MCF 10A (cell line): Measurements from ENCODE around the gene URB2. TPM values are rescaled to one million over a fixed set of nuclear protein-coding genes. Genes with fewer than 3 reads are reported as not detected.

Experiments used
- BruUV-seq: library from RNA; stranded (reverse); fragments of 400-500 nt; replicated peaks from 2 replicates; lab custom pipeline; 2021; lab: Mats Ljungman, UMichigan
- CTCF ChIA-PET: fragments of 300-600 bp; sonication (Branson Sonifier 250); formaldehyde crosslinking; extraction: SDS; loops from one replicate; lab custom pipeline; 2021; ENCODE audit warnings: antibody characterized with exemption, inconsistent platforms; lab: Yijun Ruan, JAX
- POLR2A ChIA-PET: fragments of 300-600, 350-650 bp; sonication (Branson Sonifier 250); formaldehyde crosslinking; extraction: SDS; loops from one replicate; lab custom pipeline; 2020; ENCODE audit warnings: antibody characterized with exemption, inconsistent platforms; lab: Yijun Ruan, JAX
- DNase-seq: peaks from one replicate; pipeline ENCODE4 v3.0.0-alpha.2; 2018; ENCODE audit not compliant: unreplicated experiment
- H3K27ac Mint-ChIP-seq: one replicate; pipeline ENCODE4 v1.8.0; 2022; ENCODE audit warnings: mild to moderate bottlenecking, low read depth, mixed read lengths; ENCODE audit not compliant: unreplicated experiment
- H3K27me3 Mint-ChIP-seq: one replicate; pipeline ENCODE4 v1.8.0; 2022; ENCODE audit warnings: mixed read lengths; ENCODE audit not compliant: insufficient read depth, unreplicated experiment
- H3K36me3 Mint-ChIP-seq: one replicate; pipeline ENCODE4 v1.8.0; 2022; ENCODE audit warnings: mild to moderate bottlenecking, moderate library complexity, mixed read lengths; ENCODE audit not compliant: insufficient read depth, unreplicated experiment
- H3K4me1 Mint-ChIP-seq: one replicate; pipeline ENCODE4 v1.8.0; 2022; ENCODE audit warnings: mixed read lengths; ENCODE audit not compliant: insufficient read depth, unreplicated experiment
- H3K4me3 Mint-ChIP-seq: one replicate; pipeline ENCODE4 v1.8.0; 2022; ENCODE audit warnings: mild to moderate bottlenecking, moderate library complexity, mixed read lengths; ENCODE audit not compliant: unreplicated experiment
- H3K9me3 Mint-ChIP-seq: one replicate; pipeline ENCODE4 v1.8.0; 2022; ENCODE audit warnings: mixed read lengths; ENCODE audit not compliant: unreplicated experiment
- intact Hi-C: fragments of 100-400 bp; cut with micrococcal nuclease; formaldehyde crosslinking; loops from 2 replicates; pipeline ENCODE4 v1.14.1; 2022
- total RNA-seq: library from RNA; stranded (reverse); gene quantifications from 2 replicates; pipeline ENCODE4 v1.2.3, GENCODE V29; 2022
- TF ChIP-seq, protein P1 (sequence below): fragments of 200-600 bp; IDR thresholded peaks from one replicate; pipeline ENCODE4 v1.8.0; 2022; ENCODE audit warnings: antibody characterized with exemption, mild to moderate bottlenecking; ENCODE audit not compliant: unreplicated experiment

Gene URB2
- total RNA-seq, 1 experiment from 2014 or later: 35.5 TPM

DNA sequence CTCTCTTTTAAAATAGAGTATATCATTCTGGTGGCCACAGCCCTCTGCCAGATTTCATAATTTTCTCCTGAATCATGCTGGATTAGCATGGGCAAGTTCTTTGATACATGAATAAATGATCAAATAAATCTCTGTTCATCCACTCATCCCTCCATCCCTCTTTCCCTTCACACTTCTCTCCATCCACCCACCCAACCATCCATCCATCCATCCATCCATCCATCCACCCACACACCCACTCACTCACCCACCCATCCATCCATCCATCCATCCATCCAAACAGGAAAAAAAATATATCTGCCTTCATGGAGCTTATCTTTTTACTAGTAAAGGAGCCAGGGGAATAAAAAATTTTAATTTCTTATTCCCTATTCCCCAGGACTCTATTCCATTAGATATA, 49.3 kb downstream of the URB2 start:
- Mint-ChIP-seq H3K36me3 (no peaks in the 10 kb centered on the region), H3K27ac (no peak overlapping the region), H3K27me3 (no peaks in the 10 kb centered on the region), H3K4me3 (no peak overlapping the region), H3K9me3 (peaks cover 7% of the 10 kb centered on the region), H3K4me1 (no peaks in the 10 kb centered on the region)
- CTCF ChIA-PET: interaction anchor here (0.5 to 5.0 kb wide), 9 partner anchors 9 to 635 kb away, joined by 3 to 33 read pairs (median 3); no protein-coding TSS in a partner anchor
- BruUV-seq: no TSS peak
- POLR2A ChIA-PET: interaction anchor here (0.6 to 4.3 kb wide), 4 partner anchors 8 to 355 kb away, joined by 3 to 21 read pairs (median 5); no protein-coding TSS in a partner anchor
- TF ChIP-seq, protein P1, sequence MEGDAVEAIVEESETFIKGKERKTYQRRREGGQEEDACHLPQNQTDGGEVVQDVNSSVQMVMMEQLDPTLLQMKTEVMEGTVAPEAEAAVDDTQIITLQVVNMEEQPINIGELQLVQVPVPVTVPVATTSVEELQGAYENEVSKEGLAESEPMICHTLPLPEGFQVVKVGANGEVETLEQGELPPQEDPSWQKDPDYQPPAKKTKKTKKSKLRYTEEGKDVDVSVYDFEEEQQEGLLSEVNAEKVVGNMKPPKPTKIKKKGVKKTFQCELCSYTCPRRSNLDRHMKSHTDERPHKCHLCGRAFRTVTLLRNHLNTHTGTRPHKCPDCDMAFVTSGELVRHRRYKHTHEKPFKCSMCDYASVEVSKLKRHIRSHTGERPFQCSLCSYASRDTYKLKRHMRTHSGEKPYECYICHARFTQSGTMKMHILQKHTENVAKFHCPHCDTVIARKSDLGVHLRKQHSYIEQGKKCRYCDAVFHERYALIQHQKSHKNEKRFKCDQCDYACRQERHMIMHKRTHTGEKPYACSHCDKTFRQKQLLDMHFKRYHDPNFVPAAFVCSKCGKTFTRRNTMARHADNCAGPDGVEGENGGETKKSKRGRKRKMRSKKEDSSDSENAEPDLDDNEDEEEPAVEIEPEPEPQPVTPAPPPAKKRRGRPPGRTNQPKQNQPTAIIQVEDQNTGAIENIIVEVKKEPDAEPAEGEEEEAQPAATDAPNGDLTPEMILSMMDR: no peak
- DNase-seq: no peak
- intact Hi-C loops: no loop called here

DNA sequence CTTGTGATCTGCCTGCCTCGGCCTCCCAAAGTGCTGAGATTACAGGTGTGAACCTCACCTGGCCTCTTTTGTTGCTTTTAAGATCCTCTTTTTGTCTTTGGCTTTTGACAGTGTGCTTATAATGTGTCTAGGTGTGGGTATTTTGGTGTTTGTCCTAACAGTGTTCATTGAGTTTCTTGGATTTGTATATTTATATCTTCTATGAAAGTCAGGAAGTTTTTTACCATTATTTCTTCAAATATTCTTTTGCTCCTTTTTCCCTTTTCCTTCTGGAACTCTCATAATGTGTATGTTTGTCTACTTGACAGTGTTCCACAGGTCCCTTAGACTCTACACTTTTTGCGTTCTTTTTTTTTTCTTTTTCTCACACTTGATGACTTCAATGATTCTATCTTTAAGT, 59.1 kb downstream of the URB2 start:
- no peak for DNase-seq
- intact Hi-C loops: no loop called here
- BruUV-seq: no TSS peak
- no peak overlapping the region for H3K27ac Mint-ChIP-seq
- H3K4me3 Mint-ChIP-seq: no peak overlapping the region
- H3K36me3 Mint-ChIP-seq: no peaks in the 10 kb centered on the region
- H3K4me1 Mint-ChIP-seq: no peaks in the 10 kb centered on the region
- TF ChIP-seq, protein P1: no peak
- peaks cover 11% of the 10 kb centered on the region for H3K27me3 Mint-ChIP-seq
- H3K9me3 Mint-ChIP-seq: peaks cover 41% of the 10 kb centered on the region
- POLR2A ChIA-PET: no interaction called here
- CTCF ChIA-PET: interaction anchor here (1.0 kb wide), 1 partner anchor 478 kb away, joined by 3 read pairs; no protein-coding TSS in a partner anchor

DNA sequence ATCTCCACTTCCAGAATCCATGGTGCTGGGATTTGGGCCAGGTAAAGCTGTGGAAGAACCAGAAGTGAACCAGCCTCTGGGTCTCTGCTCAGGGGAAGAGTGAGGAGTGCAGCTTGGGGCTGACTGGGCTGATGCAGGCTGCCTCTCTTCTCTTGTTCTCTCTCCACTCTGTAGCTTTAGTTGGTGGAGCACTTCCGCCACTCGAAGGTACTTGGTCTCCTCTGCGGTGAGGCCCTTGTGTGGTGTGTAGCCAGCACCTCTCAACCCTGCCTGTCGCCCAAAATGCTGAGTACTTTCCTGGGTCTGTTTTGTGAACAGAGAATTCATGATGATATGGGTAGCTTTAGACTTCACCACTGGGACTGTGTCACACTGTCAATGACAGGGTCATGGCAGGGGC, 63.2 kb downstream of the URB2 start:
- Mint-ChIP-seq H3K4me1 (no peaks in the 10 kb centered on the region), H3K27me3 (no peaks in the 10 kb centered on the region), H3K9me3 (peaks cover 18% of the 10 kb centered on the region), H3K36me3 (no peaks in the 10 kb centered on the region), H3K4me3 (no peak overlapping the region), H3K27ac (no peak overlapping the region)
- ChIA-PET CTCF (interaction anchor here (0.5 to 1.8 kb wide), 4 partner anchors 26 to 623 kb away, joined by 3 to 5 read pairs (median 3); no protein-coding TSS in a partner anchor), POLR2A (interaction anchor here (0.6 kb wide), 3 partner anchors 16 to 157 kb away, joined by 3 to 5 read pairs (median 3); no protein-coding TSS in a partner anchor)
- intact Hi-C loops: no loop called here
- no TSS peak for BruUV-seq
- no peak for DNase-seq
- TF ChIP-seq, protein P1: no peak

DNA sequence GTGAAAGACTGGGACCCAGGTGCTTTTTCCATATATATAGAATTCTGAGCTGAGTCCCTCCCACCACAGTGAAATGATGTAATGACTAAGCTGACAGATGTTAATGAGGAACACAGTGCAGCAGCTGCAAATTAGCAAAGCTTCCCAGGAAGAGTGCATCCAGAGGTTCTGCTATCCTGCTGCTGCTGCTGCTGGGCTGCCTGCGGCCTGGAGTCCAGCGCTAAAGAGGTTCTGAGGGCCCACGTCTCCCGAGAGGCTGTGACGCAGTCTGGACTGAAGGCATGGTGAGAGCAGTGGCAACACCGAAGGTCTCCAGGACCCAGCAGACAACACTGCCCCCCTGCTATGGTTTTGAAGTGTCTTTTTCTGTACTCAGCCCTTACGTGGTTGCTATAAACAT, 63.9 kb downstream of the URB2 start:
- TF ChIP-seq, protein P1: no peak
- no peaks in the 10 kb centered on the region for H3K4me1 Mint-ChIP-seq
- POLR2A ChIA-PET: no interaction called here
- BruUV-seq: no TSS peak
- H3K36me3 Mint-ChIP-seq: no peaks in the 10 kb centered on the region
- no peak overlapping the region for H3K27ac Mint-ChIP-seq
- H3K4me3 Mint-ChIP-seq: no peak overlapping the region
- H3K9me3 Mint-ChIP-seq: peaks cover 15% of the 10 kb centered on the region
- intact Hi-C loops: no loop called here
- DNase-seq: no peak
- H3K27me3 Mint-ChIP-seq: no peaks in the 10 kb centered on the region
- CTCF ChIA-PET: interaction anchor here (1.1 to 1.8 kb wide), 2 partner anchors 25 to 159 kb away, joined by 3 to 5 read pairs; no protein-coding TSS in a partner anchor
